ENCODE data around the gene SNAP47.

Gene SNAP47

GRCh38 chr1:227748496-227749182 is 13.4 kb downstream of the SNAP47 start:
- in situ Hi-C loops (cut with HindIII; ENCODE audit: low sequenced_read_pairs) = no loop called here

- in situ Hi-C loops (cut with HindIII; ENCODE audit: low sequenced_read_pairs) = no loop called here
Measured at GRCh38 chr1:227749225-227749624, 14.0 kb downstream of the SNAP47 start.

DNA sequence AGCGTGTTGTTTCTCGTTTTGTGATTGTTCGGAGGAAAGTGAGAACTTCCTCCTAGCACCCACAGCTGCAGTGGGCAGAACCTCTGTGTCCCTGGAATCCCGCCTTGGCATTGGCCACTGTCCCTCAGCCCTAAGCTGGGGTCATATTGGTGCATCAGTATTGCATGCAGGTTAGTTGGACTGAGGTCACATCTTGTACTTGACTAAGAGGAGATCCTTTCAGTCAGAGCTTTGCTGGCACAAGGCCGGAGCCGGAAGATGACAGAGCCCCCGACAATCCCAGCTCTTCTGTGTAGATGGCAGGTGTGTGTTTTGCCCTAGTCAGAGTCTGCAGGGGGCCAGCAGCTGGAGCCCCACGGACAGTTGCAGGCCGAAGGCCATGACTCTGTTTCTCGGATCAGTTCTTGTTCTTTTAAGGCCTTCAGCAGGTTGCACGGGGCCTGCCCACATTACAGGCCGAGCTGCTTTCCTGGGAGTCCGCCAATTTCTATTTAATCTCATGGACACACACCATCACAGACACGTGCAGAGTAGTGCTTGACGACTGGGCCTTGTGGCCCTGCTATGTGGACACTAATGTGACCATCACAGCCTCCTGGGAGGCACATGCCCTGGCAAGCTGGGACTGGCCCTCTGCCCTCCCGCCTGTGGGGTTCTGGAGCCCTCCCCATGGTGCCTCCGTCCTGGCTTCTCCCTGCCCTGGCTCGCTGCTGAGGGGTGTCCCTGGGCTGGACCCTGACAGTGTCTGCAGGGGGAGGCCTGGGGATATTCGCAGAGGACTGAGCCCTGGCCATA is 14.9 kb downstream of the SNAP47 start:
- in situ Hi-C loops (cut with HindIII; ENCODE audit: low sequenced_read_pairs) = no loop called here

DNA sequence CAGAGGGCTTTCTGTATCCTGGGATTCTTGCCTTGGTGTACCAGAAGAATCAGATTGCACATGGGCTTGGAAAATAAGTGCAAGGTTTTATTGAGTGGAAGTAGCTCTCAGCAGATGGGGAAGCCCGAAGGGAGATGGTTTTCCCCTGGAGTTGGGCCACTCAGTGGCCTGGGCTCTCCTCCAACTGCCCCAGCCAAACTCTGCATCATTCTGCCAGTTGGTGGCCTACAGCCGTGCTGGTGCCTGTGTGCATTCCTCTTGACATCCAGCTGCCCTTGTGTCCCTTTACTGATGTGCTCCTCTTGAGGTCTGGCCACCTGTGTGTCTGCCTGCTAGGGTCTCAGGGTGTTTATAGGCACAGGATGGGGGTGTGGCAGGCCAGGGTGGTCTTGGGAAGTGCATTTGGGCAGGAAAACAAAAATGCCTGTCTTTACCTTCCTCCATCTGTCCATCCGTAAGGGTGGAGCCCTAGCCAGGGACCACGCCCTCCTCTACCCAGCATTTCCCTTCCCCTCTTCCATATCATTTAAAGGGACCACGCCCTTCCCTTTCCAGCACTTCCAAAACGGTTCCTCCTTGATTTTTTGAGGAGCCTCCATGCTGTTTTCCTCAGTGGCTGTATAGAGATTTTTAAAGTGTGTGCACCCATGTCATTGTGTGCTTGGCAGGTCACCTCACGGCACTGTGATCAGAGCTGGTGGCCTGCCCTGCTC is 18.9 kb downstream of the SNAP47 start:
- in situ Hi-C loops (cut with HindIII; ENCODE audit: low sequenced_read_pairs) = no loop called here

GRCh38 chr1:227754958-227755357 is 19.7 kb downstream of the SNAP47 start:
- in situ Hi-C loops (cut with HindIII; ENCODE audit: low sequenced_read_pairs) = no loop called here

DNA sequence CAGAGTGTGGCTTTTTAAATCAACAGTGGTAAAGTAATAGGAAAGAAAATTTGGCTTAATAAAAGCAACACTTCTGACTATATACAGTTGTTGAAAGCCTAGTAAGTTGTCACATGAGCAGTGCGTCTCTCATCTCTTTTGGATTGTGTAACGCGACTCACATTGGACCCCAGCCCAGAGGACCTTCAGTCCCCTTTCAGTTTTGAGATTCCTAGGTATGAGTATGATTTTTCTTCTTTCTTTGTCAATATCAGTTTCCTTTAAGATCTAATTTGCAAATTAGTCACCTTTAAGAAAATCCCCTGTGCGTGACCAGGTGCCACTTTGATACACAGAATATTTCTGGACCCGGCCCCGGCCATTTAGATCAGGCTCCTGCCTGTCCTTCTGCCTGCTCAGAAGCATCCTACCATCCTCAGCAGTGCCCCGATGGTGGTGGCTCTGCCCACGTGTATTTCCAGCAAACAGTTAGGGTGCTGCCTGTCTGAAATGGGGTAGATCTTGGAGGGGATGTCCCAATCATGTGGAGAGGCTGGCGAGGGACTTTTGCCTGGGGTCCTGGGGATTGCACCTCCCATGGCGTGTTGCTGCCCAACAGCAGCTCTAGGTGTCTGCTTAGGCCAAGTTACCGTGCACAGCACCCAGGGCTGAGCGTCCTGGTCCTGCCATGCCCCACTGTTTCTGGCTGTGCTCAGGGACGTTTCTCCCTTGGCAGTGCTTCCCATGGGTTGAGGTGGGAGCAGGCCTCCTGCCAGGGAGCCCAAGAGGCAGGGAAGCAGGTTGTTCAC is 21.1 kb downstream of the SNAP47 start:
- in situ Hi-C loops (cut with HindIII; ENCODE audit: low sequenced_read_pairs) = no loop called here

DNA sequence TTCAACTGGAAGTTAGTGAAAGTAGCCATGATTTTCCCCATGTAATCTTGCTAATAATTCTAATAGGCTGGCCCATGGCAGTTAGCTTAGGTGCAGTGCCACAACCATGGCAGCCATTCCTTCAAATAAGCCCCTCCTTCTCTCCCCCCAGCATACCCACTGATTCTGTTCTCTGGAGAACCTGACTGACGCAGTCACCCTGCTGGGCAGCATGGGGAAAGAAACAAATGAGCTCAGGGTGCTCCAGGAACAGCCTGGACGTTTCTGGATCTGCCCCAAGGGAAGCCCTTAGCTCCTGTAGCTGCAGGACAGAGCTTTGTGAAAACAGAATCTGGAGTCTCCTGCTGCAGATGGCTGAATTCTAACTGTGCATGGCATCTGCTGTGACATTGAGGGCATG is 22.5 kb downstream of the SNAP47 start:
- in situ Hi-C loops (cut with HindIII; ENCODE audit: low sequenced_read_pairs) = no loop called here

DNA sequence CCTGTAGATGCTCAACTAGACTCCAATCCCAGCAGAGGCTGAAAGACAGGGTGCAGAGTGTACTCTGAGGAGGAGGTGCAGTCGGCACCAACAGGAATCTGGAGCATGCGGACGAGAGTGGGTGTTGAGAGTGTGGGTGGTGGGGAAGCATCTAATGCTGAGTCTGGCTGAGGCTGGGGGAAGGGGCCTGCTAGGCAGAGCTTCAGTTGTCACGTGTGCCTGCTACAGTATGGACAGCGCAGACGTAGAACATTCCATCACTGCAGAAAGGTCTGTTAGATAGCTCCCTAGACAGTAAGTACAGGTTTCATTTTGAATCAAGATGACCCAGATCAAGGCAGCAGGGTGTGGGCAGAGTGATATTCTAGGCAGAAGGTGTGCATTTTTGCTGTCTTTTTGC is 23.1 kb downstream of the SNAP47 start:
- in situ Hi-C loops (cut with HindIII; ENCODE audit: low sequenced_read_pairs) = no loop called here

GRCh38 chr1:227759341-227760300 is 24.4 kb downstream of the SNAP47 start:
- in situ Hi-C loops (cut with HindIII; ENCODE audit: low sequenced_read_pairs) = loop anchor here (10.0 kb wide), 1 partner anchor 515 kb away; no protein-coding TSS in a partner anchor

DNA sequence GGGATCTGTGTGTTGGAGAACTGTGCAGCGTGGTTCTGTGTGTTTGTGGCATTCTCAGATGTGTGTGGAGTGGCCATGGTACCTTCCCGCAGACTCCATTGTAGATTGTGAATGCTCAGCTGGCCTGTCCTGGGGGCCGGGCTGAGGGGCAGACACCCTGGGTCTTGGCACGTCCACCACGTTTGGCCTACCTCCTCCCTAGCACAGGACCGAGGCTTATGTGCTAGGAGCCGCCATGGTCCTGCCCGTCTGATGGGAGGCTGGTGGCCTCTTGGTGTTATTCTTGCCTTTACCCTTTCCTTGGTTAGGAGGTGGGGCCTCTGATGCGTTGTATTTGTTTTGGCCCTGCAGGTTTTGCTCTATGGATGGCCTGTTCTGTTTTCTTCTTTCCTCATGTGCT is 25.1 kb downstream of the SNAP47 start:
- in situ Hi-C loops (cut with HindIII; ENCODE audit: low sequenced_read_pairs) = loop anchor here (10.0 kb wide), 1 partner anchor 514 kb away; no protein-coding TSS in a partner anchor

DNA sequence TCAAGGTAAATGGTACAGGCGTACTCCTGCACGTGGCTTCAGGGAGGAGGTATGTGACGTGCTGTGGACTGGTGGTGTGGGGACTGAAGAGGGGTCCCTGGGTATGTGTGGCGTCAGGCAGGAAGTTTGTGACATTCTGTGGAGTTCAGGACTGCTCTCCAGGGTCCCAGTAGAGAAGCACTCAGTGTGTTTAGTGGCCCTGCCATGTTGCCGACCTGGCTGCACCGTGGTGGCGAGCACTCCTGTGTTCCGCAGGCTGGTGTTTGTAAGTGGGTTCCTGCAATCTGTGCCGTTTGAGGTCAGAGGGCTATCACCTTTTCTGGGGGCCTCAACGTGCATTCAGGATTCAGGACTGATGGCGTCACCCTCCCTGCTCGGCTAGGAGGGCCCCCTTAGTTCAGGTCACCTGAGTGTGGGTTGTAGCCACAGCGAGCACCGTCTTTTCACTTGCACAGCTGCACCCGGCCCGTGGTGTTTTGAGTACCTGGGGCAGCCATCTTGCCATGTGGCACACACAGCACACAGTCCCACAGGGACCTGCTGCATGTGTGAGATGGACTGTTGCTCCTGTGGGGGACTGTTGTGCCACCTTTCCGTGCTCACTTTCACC is 26.5 kb downstream of the SNAP47 start:
- in situ Hi-C loops (cut with HindIII; ENCODE audit: low sequenced_read_pairs) = loop anchor here (10.0 kb wide), 1 partner anchor 513 kb away; no protein-coding TSS in a partner anchor

DNA sequence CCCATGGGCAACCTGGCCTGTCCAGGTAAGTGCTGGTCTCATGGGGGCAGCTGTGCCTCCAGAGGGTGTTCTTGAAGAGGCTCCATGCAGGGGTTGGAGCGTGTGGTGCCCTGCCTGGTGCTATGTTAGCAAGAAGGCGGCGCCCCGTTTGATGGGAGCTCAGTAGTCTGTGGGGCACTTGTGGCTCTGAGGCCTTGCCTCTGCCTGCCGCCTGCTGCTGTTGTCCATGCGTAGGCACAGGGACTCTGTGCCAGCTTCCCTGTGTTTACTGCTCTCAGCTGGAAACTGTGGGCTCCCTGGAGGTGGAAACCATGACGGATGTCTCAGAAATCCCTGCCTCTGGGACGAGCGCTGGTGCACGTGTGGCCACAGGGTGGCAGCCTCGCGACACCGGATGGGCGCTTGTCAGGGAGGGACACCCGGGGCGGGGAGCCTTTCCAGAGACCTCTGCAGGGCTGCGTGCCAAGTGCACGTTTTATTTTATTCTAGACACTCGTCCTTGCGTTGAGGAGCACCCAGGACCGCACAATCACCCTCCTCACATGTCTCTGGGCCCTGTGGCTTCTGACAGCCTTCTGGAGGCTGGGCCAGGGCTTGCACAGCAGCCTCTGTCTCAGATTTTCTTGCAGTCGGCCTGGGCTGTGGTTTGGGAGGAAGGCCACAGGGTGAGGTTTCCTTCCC is 27.1 kb downstream of the SNAP47 start:
- in situ Hi-C loops (cut with HindIII; ENCODE audit: low sequenced_read_pairs) = loop anchor here (10.0 kb wide), 1 partner anchor 512 kb away; no protein-coding TSS in a partner anchor

DNA sequence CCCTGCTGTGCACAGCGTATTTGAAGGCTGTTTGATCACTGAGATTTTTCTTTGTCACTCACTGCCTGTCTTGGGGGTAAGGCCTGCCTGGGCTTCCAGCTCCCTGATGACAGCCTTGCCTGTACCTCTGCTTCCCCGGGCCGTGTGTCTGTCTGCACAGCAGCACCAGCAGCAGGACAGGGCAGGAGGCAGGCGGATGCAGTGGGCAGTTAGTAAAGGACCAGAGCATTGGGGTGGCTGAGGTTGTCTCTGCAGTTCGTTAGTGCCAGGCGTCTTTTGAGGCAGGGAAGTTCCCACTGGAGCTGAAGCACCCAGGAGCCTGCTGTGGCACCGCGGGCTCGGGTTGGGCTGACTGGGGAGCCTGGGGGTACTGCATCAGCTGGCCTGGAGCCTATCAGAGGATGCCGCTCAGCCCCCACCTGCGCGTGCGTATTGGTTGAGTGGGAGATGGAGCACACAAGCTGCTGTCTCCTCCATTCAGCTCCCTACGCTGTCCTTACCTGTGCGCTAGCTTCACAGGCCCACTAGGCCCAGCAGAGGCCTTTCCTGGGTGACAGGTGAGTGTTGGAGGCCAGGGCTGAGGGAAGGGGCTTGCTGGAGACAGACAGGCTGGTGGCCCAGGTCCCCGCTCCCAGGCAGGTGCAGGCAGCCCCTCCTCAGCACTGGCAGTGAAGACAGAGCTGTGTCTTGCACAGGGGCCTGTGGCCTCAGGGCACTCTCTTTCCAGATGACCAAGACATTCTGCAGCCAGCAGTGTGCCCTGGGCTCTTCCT is 28.2 kb downstream of the SNAP47 start:
- in situ Hi-C loops (cut with HindIII; ENCODE audit: low sequenced_read_pairs) = loop anchor here (10.0 kb wide), 1 partner anchor 511 kb away; no protein-coding TSS in a partner anchor

GRCh38 chr1:227764019-227764391 is 28.8 kb downstream of the SNAP47 start:
- in situ Hi-C loops (cut with HindIII; ENCODE audit: low sequenced_read_pairs) = loop anchor here (10.0 kb wide), 1 partner anchor 511 kb away; no protein-coding TSS in a partner anchor

DNA sequence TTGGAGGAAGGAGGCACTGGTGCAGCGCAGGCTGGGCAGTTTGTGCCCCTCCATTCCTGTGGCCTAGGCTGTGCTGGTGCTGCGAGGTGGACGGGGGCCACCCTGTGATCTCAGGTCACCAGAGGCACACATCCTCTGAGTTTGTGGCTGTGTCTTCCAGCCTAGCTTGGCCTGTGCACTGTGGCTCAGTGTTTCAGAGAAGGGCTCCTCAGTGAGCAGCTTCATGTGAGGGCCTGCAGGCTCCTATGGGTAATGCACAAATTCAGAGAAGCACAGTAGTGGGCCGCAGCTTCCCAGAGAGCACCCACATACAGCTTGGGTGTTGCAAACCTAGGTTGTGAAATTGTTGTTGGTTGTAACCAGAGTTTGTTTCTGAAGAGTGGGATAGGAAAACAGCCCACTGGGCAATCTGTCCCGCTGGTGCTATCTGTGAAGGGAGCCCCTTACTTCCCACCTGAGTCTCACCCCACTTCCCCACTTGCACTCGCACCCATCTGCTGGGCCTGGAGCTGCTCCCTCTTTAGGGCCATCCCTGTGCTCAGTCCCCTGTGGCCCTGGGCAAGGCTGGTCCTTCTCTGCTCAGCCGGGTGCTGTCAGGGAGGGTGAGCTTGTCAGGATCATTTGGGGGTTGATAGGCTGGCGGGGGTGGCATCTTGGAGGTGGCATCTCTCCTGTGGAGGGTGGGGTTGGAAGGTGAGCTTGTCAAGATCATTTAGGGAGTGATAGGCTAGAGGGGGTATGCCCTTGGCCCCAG is 30.2 kb downstream of the SNAP47 start:
- in situ Hi-C loops (cut with HindIII; ENCODE audit: low sequenced_read_pairs) = loop anchor here (10.0 kb wide), 1 partner anchor 509 kb away; no protein-coding TSS in a partner anchor

DNA sequence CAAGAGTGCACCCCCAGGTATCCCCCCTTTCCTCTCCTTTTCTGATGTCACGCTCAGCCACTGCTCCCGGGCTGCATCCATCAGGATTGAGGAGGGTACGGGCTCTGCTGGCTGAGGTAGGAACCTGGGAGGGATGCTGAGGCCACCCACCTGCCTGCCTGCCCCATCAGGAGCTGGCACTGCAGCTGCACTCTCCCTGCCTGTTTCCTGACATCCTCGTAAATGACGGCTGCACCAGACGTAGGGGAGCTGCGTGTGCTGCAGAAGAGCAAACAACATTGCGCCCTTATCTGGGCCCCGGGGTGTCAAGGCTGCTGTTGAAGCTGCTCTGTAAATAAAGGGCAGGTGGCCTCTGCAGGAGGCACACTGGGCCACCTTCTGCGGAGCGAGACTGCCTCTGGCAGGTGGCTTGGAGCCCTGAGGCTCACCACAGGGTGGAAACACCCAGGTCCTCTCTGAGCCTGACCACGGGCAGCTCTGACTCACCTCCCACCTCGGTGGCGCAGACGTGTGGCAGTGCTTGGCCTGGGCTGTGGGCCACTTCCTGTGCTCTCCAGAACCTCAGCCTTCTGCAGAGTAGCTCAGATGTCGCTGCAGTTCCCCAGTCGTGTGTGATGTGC is 30.9 kb downstream of the SNAP47 start:
- in situ Hi-C loops (cut with HindIII; ENCODE audit: low sequenced_read_pairs) = loop anchor here (10.0 kb wide), 1 partner anchor 509 kb away; no protein-coding TSS in a partner anchor

Data from endothelial cell of hepatic sinusoid (primary cell).